BJ (cell line): ENCODE measurements around the gene DTNB. TPM values are rescaled to one million over a fixed set of nuclear protein-coding genes. Genes with fewer than 3 reads are reported as not detected.

Source experiments
- CTCF ChIA-PET: fragments of 350-600 bp; formaldehyde crosslinking; extraction: SDS; loops from one replicate; lab custom pipeline; 2021; ENCODE audit warnings: antibody characterized with exemption, inconsistent platforms; lab: Yijun Ruan, JAX
- POLR2A ChIA-PET: fragments of 300-600 bp; sonication (Branson Sonifier 250); formaldehyde crosslinking; extraction: SDS; loops from one replicate; lab custom pipeline; 2021; ENCODE audit warnings: antibody characterized with exemption; lab: Charles Lee
- DNase-seq: peaks from one replicate; pipeline ENCODE4 v3.0.0-alpha.2; 2011; ENCODE audit warnings: low read depth
- H3K27me3 ChIP-seq: 2 replicates; pipeline ENCODE4 v1.6.0; 2011; ENCODE audit warnings: low read length; ENCODE audit not compliant: control insufficient read depth, insufficient read depth
- H3K36me3 ChIP-seq: 2 replicates; pipeline ENCODE4 v1.5.1; 2011; ENCODE audit warnings: low read length; ENCODE audit not compliant: control insufficient read depth, insufficient read depth
- H3K4me3 ChIP-seq: 2 replicates; pipeline ENCODE4 v1.5.1; 2011; ENCODE audit warnings: low read depth, mild to moderate bottlenecking, control low read depth, low read length
- CTCF ChIP-seq: IDR thresholded peaks from 2 replicates; pipeline ENCODE4 v1.5.1; 2011; ENCODE audit warnings: low read depth, mild to moderate bottlenecking, control low read depth, inconsistent platforms, low read length, moderate library complexity; ENCODE audit not compliant: insufficient read depth
- polyA plus RNA-seq: library from polyadenylated mRNA; depleted of rRNA; stranded (reverse); fragments of >200 nt; gene quantifications from 2 replicates; pipeline ENCODE4 v1.2.3, GENCODE V29; 2011

The DTNB gene
- polyA plus RNA-seq, 1 experiment: 7.7 TPM

- CTCF ChIA-PET: interaction anchor here (1.1 kb wide), 1 partner anchor 19 kb away, joined by 3 read pairs; no protein-coding TSS in a partner anchor
- POLR2A ChIA-PET: no interaction called here
- Histone ChIP-seq H3K4me3 (no peak overlapping the region), H3K36me3 (no peaks in the 10 kb centered on the region), H3K27me3 (no peaks in the 10 kb centered on the region)
- TF ChIP-seq CTCF: no peak
- DNase-seq: no peak
Measured at GRCh38 chr2:25586726-25587144, 86.6 kb downstream of the DTNB start.

- no peak for TF ChIP-seq CTCF
- Histone ChIP-seq H3K4me3 (no peak overlapping the region), H3K36me3 (no peaks in the 10 kb centered on the region), H3K27me3 (no peaks in the 10 kb centered on the region)
- ChIA-PET CTCF (no interaction called here), POLR2A (interaction anchor here (0.6 kb wide), 1 partner anchor 15 kb away, joined by 3 read pairs; no protein-coding TSS in a partner anchor)
- no peak for DNase-seq
Measured at GRCh38 chr2:25585189-25585588, 88.2 kb downstream of the DTNB start.

- TF ChIP-seq CTCF: no peak
- H3K27me3 ChIP-seq: no peaks in the 10 kb centered on the region
- POLR2A ChIA-PET: no interaction called here
- DNase-seq: no peak
- H3K36me3 ChIP-seq: no peaks in the 10 kb centered on the region
- no peak overlapping the region for H3K4me3 ChIP-seq
- CTCF ChIA-PET: no interaction called here
Measured at GRCh38 chr2:25582077-25582830, 91.1 kb downstream of the DTNB start.

- H3K36me3 ChIP-seq: no peaks in the 10 kb centered on the region
- DNase-seq: no peak
- no peak overlapping the region for H3K4me3 ChIP-seq
- TF ChIP-seq CTCF: no peak
- ChIA-PET POLR2A (no interaction called here), CTCF (no interaction called here)
- no peaks in the 10 kb centered on the region for H3K27me3 ChIP-seq
Measured at GRCh38 chr2:25576596-25576995, 96.8 kb downstream of the DTNB start.

GRCh38 chr2:25572638-25573037 is 100.7 kb downstream of the DTNB start:
- ChIA-PET CTCF (no interaction called here), POLR2A (no interaction called here)
- Histone ChIP-seq H3K36me3 (no peaks in the 10 kb centered on the region), H3K27me3 (no peaks in the 10 kb centered on the region), H3K4me3 (no peak overlapping the region)
- TF ChIP-seq CTCF: no peak
- no peak for DNase-seq
